ENCODE data around the gene BSG. TPM values are rescaled to one million over a fixed set of nuclear protein-coding genes. Genes with fewer than 3 reads are reported as not detected.
A peak's percentile ranks its signal among the peaks of the same experiment; 100 is the strongest.

The BSG gene
- total and polyA plus RNA-seq, 11 donors, result 727 to 2,989 (median 1,462) TPM

DNA sequence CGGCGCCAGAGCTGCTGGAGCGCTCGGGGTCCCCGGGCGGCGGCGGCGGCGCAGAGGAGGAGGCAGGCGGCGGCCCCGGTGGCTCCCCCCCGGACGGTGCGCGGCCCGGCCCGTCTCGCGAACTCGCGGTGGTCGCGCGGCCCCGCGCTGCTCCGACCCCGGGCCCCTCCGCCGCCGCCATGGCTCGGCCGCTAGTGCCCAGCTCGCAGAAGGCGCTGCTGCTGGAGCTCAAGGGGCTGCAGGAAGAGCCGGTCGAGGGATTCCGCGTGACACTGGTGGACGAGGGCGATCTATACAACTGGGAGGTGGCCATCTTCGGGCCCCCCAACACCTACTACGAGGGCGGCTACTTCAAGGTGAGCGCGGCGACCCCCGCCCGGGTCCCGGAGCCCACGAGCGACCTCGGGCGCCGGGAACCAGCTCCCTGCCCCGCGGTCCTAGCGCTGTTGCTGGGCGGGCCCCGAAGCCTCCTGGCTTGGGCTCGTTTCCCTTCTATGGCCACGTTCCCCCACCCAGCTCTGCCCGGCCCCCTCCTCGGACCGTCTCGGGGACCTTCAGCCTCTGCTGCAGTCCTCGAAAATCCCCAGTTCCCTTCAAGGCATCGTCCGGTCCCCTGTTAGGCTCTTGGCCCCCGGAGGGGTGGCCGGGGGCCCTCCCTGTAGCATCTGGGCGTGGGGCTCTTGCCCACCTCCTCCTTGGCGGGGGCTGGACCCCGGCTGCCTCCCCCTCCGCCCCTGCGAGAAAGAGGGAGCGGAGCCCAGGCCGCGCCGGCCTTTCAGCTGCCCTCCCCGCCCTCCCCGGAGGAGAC, 40.4 kb upstream of the BSG start, which contains the start of gene CDC34:
Gene CDC34, plus strand, starts transcription at position 8 of the 808 bp plus-strand sequence. Its CDS starts 172 bp downstream, at position 180.
- intact Hi-C loops (cut with DNase I), result loop anchor here in 9 of 10 donors (2.0 to 10.0 kb wide), 3 partner anchors 40 to 103 kb away; partner anchors contain the start of genes BSG (in 9 of the 9), FGF22 (in 1 of the 9) and POLRMT (in 1 of the 9)
- Histone ChIP-seq H3K27me3 (no peaks in the 10 kb centered on the region), H3K27ac (peak within 1 kb of the TSS; percentile 93 to 100 (median 98)), H3K4me3 (peak within 1 kb of the TSS; percentile 74 to 100 (median 94)), H3K36me3 (peaks cover 0 to 22% (median 16%) of the 10 kb centered on the region in 9 donors), H3K4me1 (peaks cover 16 to 35% (median 28%) of the 10 kb centered on the region in 12 donors), H3K9me3 (no peaks in the 10 kb centered on the region)
- 0 to 2% (median 0%) methylated on average over 50 to 84 of the region's 84 CpGs; no CpG with 5 or more reads in 1 of the 4 donors for WGBS, 4 donors
- ATAC-seq (peak in 3 of 4 donors; percentile 4 to 9 (median 4)), DNase-seq (no peak)
- TF ChIP-seq, protein P1, sequence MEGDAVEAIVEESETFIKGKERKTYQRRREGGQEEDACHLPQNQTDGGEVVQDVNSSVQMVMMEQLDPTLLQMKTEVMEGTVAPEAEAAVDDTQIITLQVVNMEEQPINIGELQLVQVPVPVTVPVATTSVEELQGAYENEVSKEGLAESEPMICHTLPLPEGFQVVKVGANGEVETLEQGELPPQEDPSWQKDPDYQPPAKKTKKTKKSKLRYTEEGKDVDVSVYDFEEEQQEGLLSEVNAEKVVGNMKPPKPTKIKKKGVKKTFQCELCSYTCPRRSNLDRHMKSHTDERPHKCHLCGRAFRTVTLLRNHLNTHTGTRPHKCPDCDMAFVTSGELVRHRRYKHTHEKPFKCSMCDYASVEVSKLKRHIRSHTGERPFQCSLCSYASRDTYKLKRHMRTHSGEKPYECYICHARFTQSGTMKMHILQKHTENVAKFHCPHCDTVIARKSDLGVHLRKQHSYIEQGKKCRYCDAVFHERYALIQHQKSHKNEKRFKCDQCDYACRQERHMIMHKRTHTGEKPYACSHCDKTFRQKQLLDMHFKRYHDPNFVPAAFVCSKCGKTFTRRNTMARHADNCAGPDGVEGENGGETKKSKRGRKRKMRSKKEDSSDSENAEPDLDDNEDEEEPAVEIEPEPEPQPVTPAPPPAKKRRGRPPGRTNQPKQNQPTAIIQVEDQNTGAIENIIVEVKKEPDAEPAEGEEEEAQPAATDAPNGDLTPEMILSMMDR (IDR thresholded peaks at IDR 0.05), result no peak
- TF ChIP-seq POLR2A (IDR thresholded peaks at IDR 0.05), result peak in 1 of 2 donors; percentile 48

DNA sequence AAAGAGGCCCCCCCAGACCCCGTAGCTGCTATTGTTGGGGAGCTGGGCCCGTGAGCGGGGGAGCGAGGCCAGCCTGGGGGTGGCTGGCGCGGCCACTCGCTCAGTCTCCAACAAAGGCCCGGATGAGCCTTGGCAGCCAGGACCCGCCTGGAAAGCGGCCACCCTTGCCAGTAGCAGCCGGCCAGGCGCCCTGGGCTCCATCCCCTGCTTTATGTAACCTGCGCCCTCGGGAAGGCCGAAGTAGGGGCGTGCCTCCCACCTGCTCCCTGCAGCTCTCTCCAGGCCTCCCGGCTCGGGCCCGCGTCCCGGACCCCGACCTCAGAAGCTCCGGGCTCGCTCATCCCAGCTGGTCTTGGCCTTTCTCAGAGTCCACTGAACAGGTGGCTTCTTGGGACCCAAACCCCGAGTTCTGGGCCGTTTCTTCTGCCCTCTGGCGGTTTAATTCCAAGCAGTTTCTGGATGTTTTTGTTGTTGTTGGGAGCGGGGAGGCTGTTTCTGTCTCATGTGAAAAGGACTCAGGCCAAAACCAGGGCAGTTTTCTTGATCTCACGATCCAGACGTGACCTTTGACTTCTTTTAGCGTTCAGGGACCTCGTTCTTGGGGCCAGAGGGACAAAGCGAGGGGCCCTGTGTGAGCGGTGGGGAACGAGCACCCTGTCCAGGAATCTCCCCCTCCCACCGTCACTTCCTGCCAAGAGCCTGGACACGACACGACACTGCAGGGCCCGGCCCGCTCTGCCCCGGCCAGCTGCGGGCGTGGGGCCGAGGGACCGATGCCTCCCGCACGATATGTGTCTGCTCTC, 39.6 kb upstream of the BSG start:
- Histone ChIP-seq H3K4me1 (peaks cover 16 to 35% (median 28%) of the 10 kb centered on the region in 12 donors), H3K27ac (peak overlapping the region; percentile 90 to 100 (median 98)), H3K27me3 (no peaks in the 10 kb centered on the region), H3K36me3 (peaks cover 0 to 28% (median 22%) of the 10 kb centered on the region in 9 donors), H3K4me3 (peak overlapping the region; percentile 74 to 100 (median 94)), H3K9me3 (no peaks in the 10 kb centered on the region)
- ATAC-seq, result peak; percentile 61 to 82 (median 68)
- peak; percentile 82 to 88 (median 86) for DNase-seq
- WGBS, 4 donors, result 0 to 1% (median 0%) methylated on average over 29 to 47 of the region's 47 CpGs
- intact Hi-C loops (cut with DNase I), result loop anchor here in 9 of 10 donors (2.0 to 10.0 kb wide), 3 partner anchors 40 to 102 kb away; partner anchors contain the start of genes BSG (in 9 of the 9), FGF22 (in 1 of the 9) and POLRMT (in 1 of the 9)
- TF ChIP-seq, protein P1 (IDR thresholded peaks at IDR 0.05), result peak; percentile 24 to 64 (median 48)
- peak in 1 of 2 donors; percentile 17 for TF ChIP-seq POLR2A (IDR thresholded peaks at IDR 0.05)

DNA sequence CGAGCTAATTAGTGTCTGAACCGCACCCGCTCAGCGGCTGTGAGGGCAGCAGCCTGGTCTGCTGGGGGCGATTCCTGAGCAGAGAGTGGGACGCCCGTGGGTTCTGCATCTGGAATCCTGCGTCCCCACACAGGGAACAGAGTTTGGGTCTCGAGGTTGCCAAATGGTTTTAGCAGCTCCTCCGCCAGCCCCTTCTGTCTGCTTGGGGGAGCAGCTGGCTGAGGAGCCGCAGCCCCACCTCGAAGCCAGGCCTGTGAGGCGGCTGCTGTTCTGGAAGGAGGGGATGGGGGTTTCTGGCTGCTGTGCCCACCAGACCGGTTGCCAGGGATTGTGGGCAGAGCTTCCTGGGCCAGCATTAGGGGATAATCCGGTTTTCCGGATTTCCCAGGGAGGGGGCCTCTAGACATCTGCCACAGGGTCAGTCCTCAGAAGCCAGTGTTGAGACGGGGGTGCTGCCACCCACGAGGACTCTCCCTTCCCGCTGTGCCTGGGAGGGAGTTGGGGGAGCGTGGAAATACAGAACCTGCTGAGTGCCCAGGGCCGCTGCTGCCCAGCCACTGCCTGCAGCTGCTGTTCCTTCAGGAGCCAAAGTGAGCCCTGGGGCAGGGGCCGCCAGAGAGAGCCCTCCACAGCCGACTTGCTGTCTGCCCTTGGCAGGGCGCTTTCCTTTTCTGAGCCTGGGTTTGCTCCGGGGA, 38.9 kb upstream of the BSG start:
- ATAC-seq (no peak), DNase-seq (no peak)
- H3K9me3 ChIP-seq, result no peaks in the 10 kb centered on the region
- peaks cover 0 to 36% (median 30%) of the 10 kb centered on the region in 9 donors for H3K36me3 ChIP-seq
- no peak for TF ChIP-seq POLR2A (IDR thresholded peaks at IDR 0.05)
- TF ChIP-seq, protein P1 (IDR thresholded peaks at IDR 0.05), result no peak
- 9 to 35% (median 25%) methylated on average over 12 to 25 of the region's 25 CpGs for WGBS, 4 donors
- no peaks in the 10 kb centered on the region for H3K27me3 ChIP-seq
- peak overlapping the region; percentile 74 to 100 (median 94) for H3K4me3 ChIP-seq
- intact Hi-C loops (cut with DNase I), result loop anchor here in 9 of 10 donors (2.0 to 10.0 kb wide), 3 partner anchors 39 to 101 kb away; partner anchors contain the start of genes BSG (in 9 of the 9), FGF22 (in 1 of the 9) and POLRMT (in 1 of the 9)
- H3K4me1 ChIP-seq, result peaks cover 16 to 38% (median 28%) of the 10 kb centered on the region in 12 donors
- peak overlapping the region; percentile 51 to 100 (median 98) for H3K27ac ChIP-seq

Data from heart left ventricle (tissue), 16 donors.